Lower leg skin (tissue), 3 donors: ENCODE results near the gene VASH2.

Source experiments
- CTCF ChIP-seq, 3 donors: fragments of 450-650 bp; IDR thresholded peaks; one replicate each; pipeline ENCODE4 v1.5.1; 2016; ENCODE audit warnings: antibody characterized with exemption in 3 of 3, mild to moderate bottlenecking in 3 of 3, moderate library complexity in 2 of 3
- POLR2A ChIP-seq, 2 donors: fragments of 450-650 bp; IDR thresholded peaks; one replicate each; pipeline ENCODE4 v1.6.1; 2016 to 2017; ENCODE audit warnings: antibody characterized with exemption in 2 of 2, mild to moderate bottlenecking in 1 of 2, moderate library complexity in 1 of 2

- TF ChIP-seq CTCF (IDR thresholded peaks at IDR 0.05) = no peak
- TF ChIP-seq POLR2A (IDR thresholded peaks at IDR 0.05) = no peak
These were observed 52.9 kb downstream of the VASH2 start for GRCh38 chr1:213003256-213003655.
